Cerebellar cortex (tissue), 1 donor: ENCODE results near the gene WDR33.
"Not testable (repeated sequence)": the region's sequence is repeated elsewhere in the genome, so short reads cannot be mapped to it uniquely, and the experiment has no call there.

Experiments
- DNase-seq: peaks from one replicate; pipeline ENCODE4 v3.0.0-alpha.2; 2015; ENCODE audit warnings: low spot score

Gene WDR33

GRCh38 chr2:127810156-127810618, 784 bp downstream of the WDR33 start:
- no peak for DNase-seq

GRCh38 chr2:127807678-127808353, 3.2 kb downstream of the WDR33 start:
- no peak for DNase-seq

DNA sequence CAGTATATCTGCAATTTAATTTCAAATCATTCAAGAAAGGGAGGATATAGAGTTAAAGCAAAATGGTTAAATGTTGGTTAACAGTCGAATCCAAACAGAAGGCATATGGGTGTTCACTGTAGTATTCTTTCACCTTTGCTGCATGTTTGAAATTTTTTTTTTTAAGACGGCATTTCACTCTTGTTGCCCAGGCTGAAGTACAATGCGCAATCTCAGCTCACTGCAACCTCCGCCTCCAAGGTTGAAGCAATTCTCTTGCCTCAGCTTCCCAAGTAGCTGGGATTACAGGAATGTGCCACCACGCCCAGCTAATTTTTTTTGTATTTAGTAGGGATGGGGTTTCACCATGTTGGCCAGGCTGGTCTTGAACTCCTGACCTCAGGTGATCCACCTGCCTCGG, 4.1 kb downstream of the WDR33 start:
- not testable (repeated sequence) for DNase-seq

GRCh38 chr2:127805491-127805890, 5.5 kb downstream of the WDR33 start:
- DNase-seq = no peak

DNA sequence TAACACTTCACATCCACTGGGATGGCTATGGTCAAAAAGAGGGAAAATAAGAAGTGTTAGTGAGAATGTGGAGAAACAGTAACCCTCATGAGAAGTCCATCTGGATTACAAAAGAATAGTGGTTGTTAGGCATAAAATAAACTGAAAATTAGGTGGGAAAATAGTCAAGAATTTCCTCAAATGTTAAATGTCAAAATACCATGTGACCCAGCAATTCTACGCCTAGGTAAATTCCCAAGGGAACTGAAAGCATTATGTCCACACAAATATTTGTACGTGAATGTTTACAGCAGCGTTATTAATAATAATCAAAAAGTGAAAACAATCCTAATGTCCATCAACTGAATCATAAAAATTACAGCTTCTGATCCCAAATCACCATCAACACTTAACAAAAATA, 11.0 kb downstream of the WDR33 start:
- DNase-seq = no peak

GRCh38 chr2:127796389-127796788, 14.6 kb downstream of the WDR33 start:
- no peak for DNase-seq

- DNase-seq = not testable (repeated sequence)
These were observed 16.1 kb downstream of the WDR33 start for GRCh38 chr2:127794901-127795300.

GRCh38 chr2:127792805-127793204, 18.2 kb downstream of the WDR33 start:
- DNase-seq = no peak

- DNase-seq = no peak
These were observed 20.1 kb downstream of the WDR33 start for GRCh38 chr2:127790694-127791529.

DNA sequence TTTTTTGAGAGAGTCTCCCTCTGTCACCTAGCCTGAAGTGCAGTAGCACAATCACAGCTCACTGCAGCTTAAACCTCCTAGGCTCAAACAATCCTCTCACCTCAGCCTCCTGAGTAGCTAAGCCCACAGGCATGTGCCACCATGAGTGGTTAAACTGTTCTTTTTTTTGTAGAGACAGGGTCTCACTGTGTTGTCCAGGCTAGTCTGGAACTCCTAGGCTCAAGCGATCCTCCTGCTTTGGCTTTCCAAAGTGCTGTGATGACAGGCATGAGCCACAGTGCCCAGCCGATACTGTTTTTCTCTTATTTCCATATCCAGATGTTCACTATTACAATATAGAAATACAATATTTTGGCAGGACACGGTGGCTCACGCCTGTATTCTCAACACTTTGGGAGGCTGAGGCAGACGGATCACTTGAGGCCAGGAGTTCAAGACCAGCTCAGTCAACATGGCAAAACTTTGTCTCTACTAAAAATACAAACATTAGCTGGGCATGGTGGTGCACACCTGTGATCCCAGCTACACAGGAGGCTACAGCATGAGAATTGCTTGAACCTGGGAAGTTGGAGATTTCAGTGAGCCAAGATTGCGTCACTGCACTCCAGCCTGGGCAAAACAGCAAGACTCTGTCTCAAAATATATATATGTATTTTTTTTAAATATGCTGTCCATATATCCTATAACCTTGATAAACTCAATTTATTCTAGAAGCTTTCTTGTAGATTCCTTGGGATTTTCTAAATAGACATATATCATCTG, 24.7 kb downstream of the WDR33 start:
- no peak for DNase-seq

DNA sequence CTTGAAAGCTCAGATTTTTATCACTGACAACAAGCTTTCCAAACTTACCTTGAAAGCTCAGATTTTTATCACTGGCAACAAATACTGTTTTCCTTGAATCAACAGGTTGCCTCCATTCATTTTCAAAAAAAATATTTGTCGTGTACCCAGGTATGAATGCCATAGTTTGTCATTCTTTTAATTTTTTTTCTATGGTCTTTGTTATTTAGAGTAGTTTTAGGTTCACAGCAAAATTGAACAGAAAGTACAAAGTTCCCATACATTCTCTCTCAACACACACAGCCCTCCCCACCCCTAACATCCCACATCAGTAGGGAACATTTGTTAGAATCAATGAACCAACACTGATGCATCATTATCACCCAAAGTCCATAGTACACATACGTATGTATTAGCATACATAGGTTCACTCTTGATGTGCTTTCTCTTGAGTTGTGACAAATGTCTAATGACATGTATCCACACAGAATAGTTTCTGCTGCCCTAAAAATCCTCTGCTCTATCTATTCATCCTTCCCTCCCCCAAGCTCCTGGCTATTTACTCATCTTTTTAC, 25.9 kb downstream of the WDR33 start:
- DNase-seq = no peak

DNA sequence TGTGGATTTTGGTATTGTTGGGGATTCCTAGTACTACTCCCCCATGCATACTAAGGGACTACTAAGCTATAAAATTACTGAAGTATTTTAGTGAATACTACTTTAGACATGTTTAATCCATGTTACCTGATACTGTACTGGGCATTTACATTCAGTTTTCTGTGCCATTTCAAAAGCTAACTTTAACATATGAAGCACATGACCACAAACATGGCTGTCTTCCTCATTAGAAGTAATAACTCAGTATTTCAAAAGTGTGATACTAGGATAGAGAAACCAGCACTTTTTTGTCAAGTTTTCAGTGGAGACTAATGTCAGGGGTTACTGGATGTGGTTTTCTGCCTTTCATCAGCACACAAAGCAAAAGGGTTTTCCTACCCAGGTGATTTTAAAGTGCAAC, 27.9 kb downstream of the WDR33 start:
- no peak for DNase-seq

DNA sequence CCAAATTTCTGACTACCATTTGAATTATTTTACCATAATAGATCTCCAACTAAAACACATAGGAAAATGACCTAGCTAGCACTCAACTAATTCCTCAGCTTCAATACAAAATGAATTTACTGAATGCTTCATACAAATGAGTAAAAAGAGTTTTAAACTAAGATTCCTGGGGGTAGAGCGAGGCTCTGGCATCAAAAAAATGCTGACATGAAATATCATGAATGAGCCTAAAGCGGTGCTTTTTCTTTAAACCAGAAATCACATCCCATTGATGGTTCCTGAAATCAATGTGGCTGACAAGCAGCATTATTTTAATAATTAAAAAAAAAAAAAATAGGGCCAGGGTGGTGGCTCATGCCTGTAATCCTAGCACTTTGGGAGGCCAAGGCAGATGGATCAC, 32.1 kb downstream of the WDR33 start:
- DNase-seq = no peak

DNA sequence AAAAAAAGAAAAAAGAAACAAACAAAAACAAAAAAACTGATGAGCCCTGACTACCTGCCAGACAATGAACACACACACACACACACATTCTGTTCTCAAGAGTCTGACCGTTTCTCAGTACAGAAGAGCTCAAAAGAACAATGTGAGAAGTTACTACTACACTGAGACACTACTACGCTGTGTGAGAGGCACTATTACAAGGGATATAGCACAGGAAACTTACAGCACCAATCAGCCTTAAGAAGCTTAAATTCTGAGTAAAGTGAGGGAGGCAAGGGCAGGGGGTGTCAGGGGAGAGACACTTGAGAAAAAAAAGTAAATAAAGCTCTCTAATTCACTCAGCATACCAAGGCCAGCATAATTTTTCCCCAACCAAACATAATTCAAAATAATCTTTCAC, 32.5 kb downstream of the WDR33 start:
- DNase-seq = no peak

- DNase-seq = peak; percentile 9
These were observed 34.7 kb downstream of the WDR33 start for GRCh38 chr2:127776122-127776780.

- no peak for DNase-seq
These were observed 39.2 kb downstream of the WDR33 start for GRCh38 chr2:127771756-127772155.

DNA sequence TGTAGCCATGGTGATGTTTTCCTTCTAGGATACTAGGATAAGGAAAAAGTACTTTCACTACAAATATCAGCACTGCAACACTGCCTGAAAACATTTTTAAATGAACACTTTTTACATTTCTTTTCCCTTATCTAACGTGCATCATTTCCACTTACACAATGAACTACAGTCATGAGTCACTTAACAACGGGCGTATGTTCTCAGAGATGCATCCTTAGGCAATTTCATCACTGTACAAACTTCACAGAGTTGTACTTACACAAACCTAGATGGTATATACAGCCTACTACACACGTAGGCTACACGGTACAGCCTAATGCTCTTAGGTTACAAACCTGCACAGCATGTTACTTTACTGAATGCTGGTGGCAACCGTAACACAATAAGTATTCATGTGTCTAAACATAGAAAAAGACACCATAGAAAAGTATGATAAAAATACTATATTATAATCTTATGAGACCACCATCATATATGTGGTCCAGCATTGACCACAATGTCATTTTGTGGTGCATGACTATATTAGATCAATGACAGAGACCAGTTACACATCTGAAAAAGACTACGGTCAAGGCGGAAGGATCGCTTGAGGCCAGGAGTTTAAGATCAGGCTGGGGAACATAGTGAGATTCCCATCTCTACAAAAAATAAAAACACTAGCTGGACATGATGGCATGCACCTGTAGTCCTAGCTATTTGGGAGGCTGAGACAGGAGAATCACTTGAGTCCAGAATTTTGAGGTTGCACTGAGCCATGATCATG, 39.8 kb downstream of the WDR33 start:
- no peak for DNase-seq

DNA sequence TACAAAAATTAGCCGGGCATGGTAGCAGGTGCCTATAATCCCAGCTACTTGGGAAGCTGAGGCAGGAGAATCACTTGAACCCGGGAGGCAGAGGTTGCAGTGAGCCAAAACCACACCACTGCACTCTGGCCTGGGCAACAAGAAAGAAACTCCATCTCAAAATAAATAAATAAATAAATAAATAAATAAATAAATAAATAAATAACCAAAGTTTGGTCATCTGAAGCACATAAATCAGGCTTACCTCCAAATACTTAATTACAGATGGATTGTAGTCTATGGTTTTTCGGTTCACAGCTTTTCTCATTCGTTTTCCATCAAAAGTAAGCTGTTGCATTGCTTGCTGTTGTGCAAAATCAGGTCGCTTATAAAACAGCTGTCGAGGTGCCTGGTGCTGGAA, 40.4 kb downstream of the WDR33 start:
- DNase-seq = not testable (repeated sequence)

GRCh38 chr2:127769587-127769986, 41.4 kb downstream of the WDR33 start:
- no peak for DNase-seq

GRCh38 chr2:127768775-127769479, 42.0 kb downstream of the WDR33 start:
- DNase-seq = no peak
